ENCODE data around the gene ZNF488.

Gene ZNF488

DNA sequence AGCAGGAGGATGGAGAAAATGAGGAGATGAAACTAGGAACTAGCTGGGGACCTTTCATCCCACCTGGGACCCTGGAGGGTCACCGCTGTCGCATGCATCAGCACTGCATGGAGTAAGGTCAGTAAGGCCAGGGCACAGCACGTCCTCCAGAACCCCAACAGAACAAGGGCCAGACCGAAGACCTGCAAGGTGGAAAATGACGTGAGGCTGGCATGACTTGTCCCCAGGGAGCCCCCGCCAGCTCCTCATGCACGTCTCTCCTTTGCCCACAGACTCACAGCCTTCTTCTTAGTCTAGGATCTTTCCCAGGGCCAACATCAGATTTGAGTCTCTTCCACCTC lies 4.7 kb downstream of the ZNF488 start:
- TF ChIP-seq CTCF (IDR thresholded peaks at IDR 0.05), result no peak
- no peaks in the 10 kb centered on the region for H3K9me3 ChIP-seq
- intact Hi-C loops (cut with DNase I; ENCODE audit: low total_unique reads), result no loop called here
- H3K36me3 ChIP-seq, result no peaks in the 10 kb centered on the region
- peaks cover 0 to 21% (median 10%) of the 10 kb centered on the region in 4 donors for H3K4me1 ChIP-seq
- peaks cover 0 to 4% of the 10 kb centered on the region in 2 donors for H3K27me3 ChIP-seq
- DNase-seq, result peak in 1 of 2 donors; percentile 9
- H3K4me3 ChIP-seq, result no peak overlapping the region
- no peak overlapping the region for H3K27ac ChIP-seq

DNA sequence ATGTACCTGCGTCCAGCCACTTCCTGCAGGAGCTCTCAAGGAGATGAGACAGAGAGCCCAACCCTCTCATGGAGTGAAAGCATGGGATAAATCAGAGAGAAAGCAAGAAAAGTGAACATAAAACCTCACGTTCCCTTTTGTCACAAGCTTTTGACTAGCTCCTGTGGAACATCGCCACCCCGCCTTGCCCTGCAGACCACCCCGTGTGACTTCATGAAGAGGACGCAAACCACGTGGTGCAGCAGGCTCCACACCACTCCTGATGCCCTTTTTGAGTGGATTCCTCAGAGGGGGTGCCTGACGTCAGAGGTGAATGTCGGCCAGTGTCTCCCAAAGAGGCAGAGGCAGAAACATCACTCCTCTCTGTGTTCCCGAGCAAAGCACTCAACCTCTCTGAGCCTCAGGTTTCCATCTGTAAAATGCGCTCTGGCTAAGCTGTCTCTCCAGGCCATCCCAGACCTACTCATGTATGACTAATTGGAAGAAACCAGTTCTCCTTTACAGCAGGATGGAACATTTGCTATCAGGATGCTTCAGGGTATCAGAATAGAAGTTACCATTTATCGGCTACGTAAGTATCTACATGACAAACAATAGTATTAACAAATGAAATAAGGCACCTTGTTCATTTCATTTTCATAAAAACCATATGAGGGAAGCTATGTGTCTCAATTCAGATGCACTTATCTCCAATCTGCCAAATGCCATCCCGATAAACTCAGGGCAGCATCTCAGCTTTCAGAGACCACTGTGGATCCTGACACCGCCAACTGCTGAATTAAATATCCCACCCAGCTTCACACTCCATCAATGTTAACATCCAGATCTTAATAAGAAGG lies 5.3 kb downstream of the ZNF488 start:
- no peaks in the 10 kb centered on the region for H3K9me3 ChIP-seq
- intact Hi-C loops (cut with DNase I; ENCODE audit: low total_unique reads), result no loop called here
- TF ChIP-seq CTCF (IDR thresholded peaks at IDR 0.05), result no peak
- H3K36me3 ChIP-seq, result no peaks in the 10 kb centered on the region
- H3K27me3 ChIP-seq, result peaks cover 0 to 4% of the 10 kb centered on the region in 2 donors
- H3K4me1 ChIP-seq, result peaks cover 0 to 25% (median 9%) of the 10 kb centered on the region in 4 donors
- no peak for DNase-seq
- no peak overlapping the region for H3K27ac ChIP-seq
- H3K4me3 ChIP-seq, result no peak overlapping the region

DNA sequence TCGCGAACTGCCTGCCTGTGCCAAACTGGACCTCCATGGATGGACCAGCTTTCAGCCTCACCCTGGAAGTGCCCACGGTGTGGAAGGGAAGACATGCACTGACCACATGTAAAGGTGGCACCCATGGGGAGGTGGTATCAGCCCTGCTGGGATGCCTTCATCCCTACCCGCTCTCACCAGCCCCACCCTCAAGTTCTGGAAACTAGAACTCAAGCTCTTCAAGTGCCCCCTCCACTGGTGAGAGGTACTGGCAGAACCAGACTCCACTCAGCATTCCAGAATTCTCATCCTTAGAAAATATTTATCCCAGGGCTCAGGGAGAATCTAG lies 5.9 kb downstream of the ZNF488 start:
- no peak for DNase-seq
- Histone ChIP-seq H3K27ac (no peak overlapping the region), H3K4me3 (no peak overlapping the region), H3K36me3 (no peaks in the 10 kb centered on the region), H3K4me1 (peaks cover 0 to 24% (median 7%) of the 10 kb centered on the region in 4 donors), H3K27me3 (peaks cover 0 to 4% of the 10 kb centered on the region in 2 donors), H3K9me3 (no peaks in the 10 kb centered on the region)
- intact Hi-C loops (cut with DNase I; ENCODE audit: low total_unique reads), result no loop called here
- TF ChIP-seq CTCF (IDR thresholded peaks at IDR 0.05), result no peak

GRCh38 chr10:47376522-47377220 lies 7.4 kb downstream of the ZNF488 start:
- intact Hi-C loops (cut with DNase I; ENCODE audit: low total_unique reads), result no loop called here
- Histone ChIP-seq H3K4me1 (peaks cover 0 to 27% (median 7%) of the 10 kb centered on the region in 4 donors), H3K4me3 (no peak overlapping the region), H3K27ac (no peak overlapping the region), H3K27me3 (peaks cover 0 to 4% of the 10 kb centered on the region in 2 donors), H3K36me3 (no peaks in the 10 kb centered on the region), H3K9me3 (no peaks in the 10 kb centered on the region)
- TF ChIP-seq CTCF (IDR thresholded peaks at IDR 0.05), result no peak
- DNase-seq, result peak in 1 of 2 donors; percentile 11

GRCh38 chr10:47374611-47375536 lies 9.2 kb downstream of the ZNF488 start:
- peaks cover 0 to 4% of the 10 kb centered on the region in 2 donors for H3K27me3 ChIP-seq
- no peaks in the 10 kb centered on the region for H3K36me3 ChIP-seq
- no peaks in the 10 kb centered on the region for H3K9me3 ChIP-seq
- no peak overlapping the region for H3K4me3 ChIP-seq
- peaks cover 0 to 44% (median 12%) of the 10 kb centered on the region in 4 donors for H3K4me1 ChIP-seq
- DNase-seq, result peak; percentile 41 to 82
- intact Hi-C loops (cut with DNase I; ENCODE audit: low total_unique reads), result no loop called here
- no peak for TF ChIP-seq CTCF (IDR thresholded peaks at IDR 0.05)
- H3K27ac ChIP-seq, result peak overlapping the region; percentile 30
